OCI-LY3 (cell line): ENCODE results near the gene TAF1.

ENCODE experiments used
- EZH2phosphoT487 ChIP-seq: fragments of 200-600 bp; shearing (Covaris generic); IDR thresholded peaks from 2 replicates; pipeline ENCODE4 v1.6.1; 2018; ENCODE audit warnings: antibody characterized with exemption, mixed run types, low read depth
- TF ChIP-seq, protein P1 (sequence below): fragments of 200-600, 300-600 bp; sonication (generic); IDR thresholded peaks from 2 replicates; pipeline ENCODE4 v1.5.1; 2014; ENCODE audit warnings: antibody characterized with exemption, low read length, low read depth

DNA sequence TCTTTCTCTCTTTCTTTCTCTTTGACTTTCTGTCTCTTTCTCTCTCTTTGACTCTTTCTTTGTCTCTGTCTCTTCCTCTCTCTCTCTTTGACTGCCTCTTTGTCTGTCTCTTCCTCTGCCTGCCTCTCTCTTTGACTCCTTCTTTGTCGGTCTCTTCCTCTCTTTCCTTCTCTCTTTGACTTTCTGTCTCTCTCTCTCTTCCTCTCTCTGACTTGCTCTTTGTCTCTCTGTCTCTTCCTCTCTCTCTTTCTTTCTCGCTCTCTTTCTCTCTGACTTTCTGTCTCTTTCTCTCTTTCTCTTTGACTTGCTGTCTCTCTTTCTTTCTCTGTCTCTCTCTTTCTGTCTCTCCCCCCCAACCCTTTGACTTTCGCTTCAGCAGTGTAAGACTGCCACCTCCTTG, 130.3 kb downstream of the TAF1 start:
- TF ChIP-seq, protein P1, sequence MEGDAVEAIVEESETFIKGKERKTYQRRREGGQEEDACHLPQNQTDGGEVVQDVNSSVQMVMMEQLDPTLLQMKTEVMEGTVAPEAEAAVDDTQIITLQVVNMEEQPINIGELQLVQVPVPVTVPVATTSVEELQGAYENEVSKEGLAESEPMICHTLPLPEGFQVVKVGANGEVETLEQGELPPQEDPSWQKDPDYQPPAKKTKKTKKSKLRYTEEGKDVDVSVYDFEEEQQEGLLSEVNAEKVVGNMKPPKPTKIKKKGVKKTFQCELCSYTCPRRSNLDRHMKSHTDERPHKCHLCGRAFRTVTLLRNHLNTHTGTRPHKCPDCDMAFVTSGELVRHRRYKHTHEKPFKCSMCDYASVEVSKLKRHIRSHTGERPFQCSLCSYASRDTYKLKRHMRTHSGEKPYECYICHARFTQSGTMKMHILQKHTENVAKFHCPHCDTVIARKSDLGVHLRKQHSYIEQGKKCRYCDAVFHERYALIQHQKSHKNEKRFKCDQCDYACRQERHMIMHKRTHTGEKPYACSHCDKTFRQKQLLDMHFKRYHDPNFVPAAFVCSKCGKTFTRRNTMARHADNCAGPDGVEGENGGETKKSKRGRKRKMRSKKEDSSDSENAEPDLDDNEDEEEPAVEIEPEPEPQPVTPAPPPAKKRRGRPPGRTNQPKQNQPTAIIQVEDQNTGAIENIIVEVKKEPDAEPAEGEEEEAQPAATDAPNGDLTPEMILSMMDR: no peak
- TF ChIP-seq EZH2phosphoT487: no peak
